WTC11 (cell line): Measurements from ENCODE around the gene CFAP119. TPM values are rescaled to one million over a fixed set of nuclear protein-coding genes. Genes with fewer than 3 reads are reported as not detected.

ENCODE experiments used
- ATAC-seq: fragments of 200-7000 bp; cut with Tn5 transposase; 2 replicates; pipeline ENCODE4 v1.10.0; 2021; ENCODE audit warnings: mild to moderate bottlenecking, moderate library complexity
- CTCF ChIA-PET: fragments of 300-600 bp; sonication (Branson Sonifier 250); formaldehyde crosslinking; loops from one replicate; lab custom pipeline; 2021; ENCODE audit warnings: antibody characterized with exemption; lab: Charles Lee
- POLR2A ChIA-PET: fragments of 350-600 bp; sonication (Branson Sonifier 250); formaldehyde crosslinking; loops from one replicate; lab custom pipeline; 2021; ENCODE audit warnings: antibody characterized with exemption; lab: Charles Lee
- DNase-seq: peaks from one replicate; pipeline ENCODE4 v3.0.0; 2021; ENCODE audit warnings: low spot score
- H3K27ac Mint-ChIP-seq: 2 replicates; pipeline ENCODE4 v1.8.0; 2021; ENCODE audit warnings: mixed read lengths
- H3K27me3 Mint-ChIP-seq: 2 replicates; pipeline ENCODE4 v1.8.0; 2021; ENCODE audit warnings: low read depth, mild to moderate bottlenecking, moderate library complexity, mixed read lengths
- H3K36me3 Mint-ChIP-seq: 2 replicates; pipeline ENCODE4 v1.8.0; 2021; ENCODE audit warnings: mixed read lengths
- H3K4me1 Mint-ChIP-seq: 2 replicates; pipeline ENCODE4 v1.8.0; 2022; ENCODE audit warnings: mixed read lengths
- H3K4me3 Mint-ChIP-seq: 2 replicates; pipeline ENCODE4 v1.8.0; 2021; ENCODE audit warnings: mild to moderate bottlenecking, moderate library complexity, mixed read lengths
- H3K9me3 Mint-ChIP-seq: 2 replicates; pipeline ENCODE4 v1.8.0; 2021; ENCODE audit warnings: mixed read lengths
- CREB1 ChIP-seq: sonication (generic); formaldehyde crosslinking; IDR thresholded peaks from 2 replicates; pipeline ENCODE4 v1.8.0; 2023; ENCODE audit warnings: mild to moderate bottlenecking, missing genetic modification reagents
- EMX1 ChIP-seq: fragments of 250-450 bp; sonication (Bioruptor Pico); IDR thresholded peaks from 2 replicates; pipeline ENCODE4 v1.8.0; 2021; ENCODE audit warnings: mild to moderate bottlenecking
- FOXJ3 ChIP-seq: sonication (generic); formaldehyde crosslinking; IDR thresholded peaks from 2 replicates; pipeline ENCODE4 v1.9.0; 2021; ENCODE audit warnings: missing genetic modification reagents, mild to moderate bottlenecking, borderline replicate concordance
- GRHL2 ChIP-seq: fragments of 250-450 bp; sonication (Bioruptor Pico); IDR thresholded peaks from 2 replicates; pipeline ENCODE4 v1.8.0; 2022; ENCODE audit warnings: mild to moderate bottlenecking, moderate library complexity; ENCODE audit not compliant: insufficient replicate concordance, severe bottlenecking
- HMGA2 ChIP-seq: fragments of 250-450 bp; sonication (Bioruptor Pico); IDR thresholded peaks from 2 replicates; pipeline ENCODE4 v1.4.0; 2021; ENCODE audit warnings: mild to moderate bottlenecking, moderate library complexity
- IRF2 ChIP-seq: sonication (generic); formaldehyde crosslinking; IDR thresholded peaks from 2 replicates; pipeline ENCODE4 v1.8.0; 2022; ENCODE audit warnings: low read depth, missing genetic modification reagents, borderline replicate concordance
- JAZF1 ChIP-seq: fragments of 250-450 bp; sonication (Bioruptor Pico); IDR thresholded peaks from 2 replicates; pipeline ENCODE4 v1.9.0; 2021; ENCODE audit warnings: moderate library complexity, mild to moderate bottlenecking, inconsistent platforms
- KAT7 ChIP-seq: sonication (generic); formaldehyde crosslinking; IDR thresholded peaks from 2 replicates; pipeline ENCODE4 v1.8.1; 2023; ENCODE audit warnings: missing genetic modification reagents, mild to moderate bottlenecking, borderline replicate concordance
- NR1H2 ChIP-seq: sonication (generic); formaldehyde crosslinking; IDR thresholded peaks from 2 replicates; pipeline ENCODE4 v1.9.0; 2021; ENCODE audit warnings: mild to moderate bottlenecking, moderate library complexity, missing genetic modification reagents
- NR3C1 ChIP-seq: sonication (generic); formaldehyde crosslinking; conservative IDR thresholded peaks from 2 replicates; pipeline ENCODE4 v1.8.1; 2023; ENCODE audit warnings: low read depth, mild to moderate bottlenecking, missing genetic modification reagents
- SOX15 ChIP-seq: fragments of 250-450 bp; sonication (Bioruptor Pico); IDR thresholded peaks from 2 replicates; pipeline ENCODE4 v1.9.0; 2021; ENCODE audit warnings: mild to moderate bottlenecking
- SP1 ChIP-seq: sonication (generic); formaldehyde crosslinking; conservative IDR thresholded peaks from 2 replicates; pipeline ENCODE4 v1.8.1; 2022; ENCODE audit warnings: missing genetic modification reagents
- STAT6 ChIP-seq: sonication (generic); formaldehyde crosslinking; conservative IDR thresholded peaks from 2 replicates; pipeline ENCODE4 v1.8.1; 2023; ENCODE audit warnings: mild to moderate bottlenecking, low read depth, missing genetic modification reagents, moderate library complexity
- TCF7 ChIP-seq: sonication (generic); formaldehyde crosslinking; IDR thresholded peaks from 2 replicates; pipeline ENCODE4 v1.8.0; 2022; ENCODE audit warnings: mild to moderate bottlenecking, low read depth, missing genetic modification reagents, moderate library complexity
- TEAD1 ChIP-seq: sonication (generic); formaldehyde crosslinking; IDR thresholded peaks from 2 replicates; pipeline ENCODE4 v1.8.0; 2022; ENCODE audit warnings: mild to moderate bottlenecking, missing genetic modification reagents
- TEAD4 ChIP-seq: sonication (generic); formaldehyde crosslinking; IDR thresholded peaks from 2 replicates; pipeline ENCODE4 v1.8.0; 2022; ENCODE audit warnings: mild to moderate bottlenecking, missing genetic modification reagents
- TP53 ChIP-seq: sonication (generic); formaldehyde crosslinking; IDR thresholded peaks from 2 replicates; pipeline ENCODE4 v1.8.1; 2023; ENCODE audit warnings: mild to moderate bottlenecking, missing genetic modification reagents
- ZBTB43 ChIP-seq: sonication (generic); formaldehyde crosslinking; IDR thresholded peaks from 2 replicates; pipeline ENCODE4 v1.8.1; 2023; ENCODE audit warnings: mild to moderate bottlenecking, missing genetic modification reagents
- ZNF263 ChIP-seq: sonication (generic); formaldehyde crosslinking; IDR thresholded peaks from 2 replicates; pipeline ENCODE4 v1.8.1; 2022; ENCODE audit warnings: low read depth, mild to moderate bottlenecking, moderate library complexity, missing genetic modification reagents
- total RNA-seq: library from RNA; stranded (reverse); gene quantifications from 3 replicates; pipeline ENCODE4 v1.2.3, GENCODE V29; 2021
- TF ChIP-seq, protein P1 (sequence below): fragments of 250-450 bp; sonication (Bioruptor Pico); IDR thresholded peaks from 2 replicates; pipeline ENCODE4 v2.1.2; 2022; ENCODE audit warnings: mild to moderate bottlenecking, moderate library complexity
- TF ChIP-seq, protein P2 (sequence below): sonication (generic); formaldehyde crosslinking; IDR thresholded peaks from 2 replicates; pipeline ENCODE4 v1.8.1; 2022; ENCODE audit warnings: low read depth, mild to moderate bottlenecking, moderate library complexity, missing genetic modification reagents, borderline replicate concordance
- TF ChIP-seq, protein P3 (sequence below): sonication (generic); formaldehyde crosslinking; IDR thresholded peaks from 2 replicates; pipeline ENCODE4 v1.8.1; 2023; ENCODE audit warnings: mild to moderate bottlenecking, moderate library complexity, missing genetic modification reagents
- TF ChIP-seq, protein P4 (sequence below): sonication (generic); formaldehyde crosslinking; IDR thresholded peaks from 2 replicates; pipeline ENCODE4 v1.8.1; 2023; ENCODE audit warnings: mild to moderate bottlenecking, missing genetic modification reagents, moderate library complexity

CFAP119 gene
- total RNA-seq, 1 experiment from 2014 or later = 6.6 TPM

- H3K4me1 Mint-ChIP-seq = peaks cover 7% of the 10 kb centered on the region
- H3K4me3 Mint-ChIP-seq = no peak overlapping the region
- no peaks in the 10 kb centered on the region for H3K27me3 Mint-ChIP-seq
- no peak for ATAC-seq
- DNase-seq = no peak
- H3K36me3 Mint-ChIP-seq = peaks cover 27% of the 10 kb centered on the region
- TF ChIP-seq HMGA2 (CRISPR knock-in tag) = no peak
- TF ChIP-seq NR3C1 = no peak
- no peak for TF ChIP-seq NR1H2 (CRISPR knock-in tag)
- no peak for TF ChIP-seq TEAD4 (CRISPR knock-in tag)
- no peak for TF ChIP-seq CREB1 (CRISPR knock-in tag)
- no peak for TF ChIP-seq TEAD1
- TF ChIP-seq TP53 (CRISPR knock-in tag) = no peak
- TF ChIP-seq, all 79 proteins: peak for 0
- CTCF ChIA-PET = interaction anchor here (1.6 kb wide), 1 partner anchor 53 kb away, joined by 9 read pairs; no protein-coding TSS in a partner anchor
- Mint-ChIP-seq H3K9me3 (no peaks in the 10 kb centered on the region), H3K27ac (no peak overlapping the region)
- POLR2A ChIA-PET = no interaction called here
These were observed 15.2 kb downstream of the CFAP119 start for GRCh38 chr16:30746638-30747175.

- H3K27me3 Mint-ChIP-seq = no peaks in the 10 kb centered on the region
- TF ChIP-seq, protein P1, sequence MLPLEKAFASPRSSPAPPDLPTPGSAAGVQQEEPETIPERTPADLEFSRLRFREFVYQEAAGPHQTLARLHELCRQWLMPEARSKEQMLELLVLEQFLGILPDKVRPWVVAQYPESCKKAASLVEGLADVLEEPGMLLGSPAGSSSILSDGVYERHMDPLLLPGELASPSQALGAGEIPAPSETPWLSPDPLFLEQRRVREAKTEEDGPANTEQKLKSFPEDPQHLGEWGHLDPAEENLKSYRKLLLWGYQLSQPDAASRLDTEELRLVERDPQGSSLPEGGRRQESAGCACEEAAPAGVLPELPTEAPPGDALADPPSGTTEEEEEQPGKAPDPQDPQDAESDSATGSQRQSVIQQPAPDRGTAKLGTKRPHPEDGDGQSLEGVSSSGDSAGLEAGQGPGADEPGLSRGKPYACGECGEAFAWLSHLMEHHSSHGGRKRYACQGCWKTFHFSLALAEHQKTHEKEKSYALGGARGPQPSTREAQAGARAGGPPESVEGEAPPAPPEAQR (CRISPR knock-in tag) = no peak
- no peak for TF ChIP-seq TEAD4 (CRISPR knock-in tag)
- TF ChIP-seq, protein P2, sequence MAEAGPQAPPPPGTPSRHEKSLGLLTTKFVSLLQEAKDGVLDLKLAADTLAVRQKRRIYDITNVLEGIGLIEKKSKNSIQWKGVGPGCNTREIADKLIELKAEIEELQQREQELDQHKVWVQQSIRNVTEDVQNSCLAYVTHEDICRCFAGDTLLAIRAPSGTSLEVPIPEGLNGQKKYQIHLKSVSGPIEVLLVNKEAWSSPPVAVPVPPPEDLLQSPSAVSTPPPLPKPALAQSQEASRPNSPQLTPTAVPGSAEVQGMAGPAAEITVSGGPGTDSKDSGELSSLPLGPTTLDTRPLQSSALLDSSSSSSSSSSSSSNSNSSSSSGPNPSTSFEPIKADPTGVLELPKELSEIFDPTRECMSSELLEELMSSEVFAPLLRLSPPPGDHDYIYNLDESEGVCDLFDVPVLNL (CRISPR knock-in tag) = no peak
- TF ChIP-seq KAT7 (CRISPR knock-in tag) = no peak
- TF ChIP-seq FOXJ3 (CRISPR knock-in tag) = no peak
- TF ChIP-seq IRF2 (CRISPR knock-in tag) = no peak
- TF ChIP-seq TCF7 (CRISPR knock-in tag) = no peak
- TF ChIP-seq GRHL2 (CRISPR knock-in tag) = no peak
- TF ChIP-seq ZBTB43 (CRISPR knock-in tag) = no peak
- TF ChIP-seq, protein P3, sequence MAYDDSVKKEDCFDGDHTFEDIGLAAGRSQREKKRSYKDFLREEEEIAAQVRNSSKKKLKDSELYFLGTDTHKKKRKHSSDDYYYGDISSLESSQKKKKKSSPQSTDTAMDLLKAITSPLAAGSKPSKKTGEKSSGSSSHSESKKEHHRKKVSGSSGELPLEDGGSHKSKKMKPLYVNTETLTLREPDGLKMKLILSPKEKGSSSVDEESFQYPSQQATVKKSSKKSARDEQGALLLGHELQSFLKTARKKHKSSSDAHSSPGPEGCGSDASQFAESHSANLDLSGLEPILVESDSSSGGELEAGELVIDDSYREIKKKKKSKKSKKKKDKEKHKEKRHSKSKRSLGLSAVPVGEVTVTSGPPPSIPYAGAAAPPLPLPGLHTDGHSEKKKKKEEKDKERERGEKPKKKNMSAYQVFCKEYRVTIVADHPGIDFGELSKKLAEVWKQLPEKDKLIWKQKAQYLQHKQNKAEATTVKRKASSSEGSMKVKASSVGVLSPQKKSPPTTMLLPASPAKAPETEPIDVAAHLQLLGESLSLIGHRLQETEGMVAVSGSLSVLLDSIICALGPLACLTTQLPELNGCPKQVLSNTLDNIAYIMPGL (CRISPR knock-in tag) = no peak
- TF ChIP-seq HMGA2 (CRISPR knock-in tag) = no peak
- TF ChIP-seq ZNF263 (CRISPR knock-in tag) = no peak
- TF ChIP-seq EMX1 (CRISPR knock-in tag) = no peak
- no peak for TF ChIP-seq STAT6 (CRISPR knock-in tag)
- TF ChIP-seq, protein P4, sequence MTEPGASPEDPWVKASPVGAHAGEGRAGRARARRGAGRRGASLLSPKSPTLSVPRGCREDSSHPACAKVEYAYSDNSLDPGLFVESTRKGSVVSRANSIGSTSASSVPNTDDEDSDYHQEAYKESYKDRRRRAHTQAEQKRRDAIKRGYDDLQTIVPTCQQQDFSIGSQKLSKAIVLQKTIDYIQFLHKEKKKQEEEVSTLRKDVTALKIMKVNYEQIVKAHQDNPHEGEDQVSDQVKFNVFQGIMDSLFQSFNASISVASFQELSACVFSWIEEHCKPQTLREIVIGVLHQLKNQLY = no peak
- TF ChIP-seq NR3C1 = no peak
- no peak for TF ChIP-seq SOX15 (CRISPR knock-in tag)
- no peak for TF ChIP-seq JAZF1 (CRISPR knock-in tag)
- TF ChIP-seq SP1 = no peak
- TF ChIP-seq, all 79 proteins: peak for 0
These were observed 16.8 kb downstream of the CFAP119 start for GRCh38 chr16:30745082-30745481.

More at GRCh38 chr16:30745082-30745481, 16.8 kb downstream of the CFAP119 start:
- H3K27ac Mint-ChIP-seq = no peak overlapping the region
- ChIA-PET CTCF (no interaction called here), POLR2A (no interaction called here)
- no peak for DNase-seq
- no peaks in the 10 kb centered on the region for H3K9me3 Mint-ChIP-seq
- H3K36me3 Mint-ChIP-seq = peaks cover 17% of the 10 kb centered on the region
- peaks cover 20% of the 10 kb centered on the region for H3K4me1 Mint-ChIP-seq
- no peak overlapping the region for H3K4me3 Mint-ChIP-seq
- ATAC-seq = no peak
